ENCODE data around the gene TMPRSS11D.

The TMPRSS11D gene

GRCh38 chr4:67883902-67884301 lies at the start of gene TMPRSS11D:
Gene TMPRSS11D (minus strand): TSS chr4:67884002. CDS start chr4:67883933, 69 bp downstream.
- no peak for DNase-seq (ENCODE audit: low read depth in 2 of 2)

- no peak for DNase-seq (ENCODE audit: low read depth in 2 of 2)
Measured at GRCh38 chr4:67933038-67933437, 49.2 kb upstream of the TMPRSS11D start.

GRCh38 chr4:67931256-67931655 lies 47.5 kb upstream of the TMPRSS11D start:
- DNase-seq (ENCODE audit: low read depth in 2 of 2): no peak

GRCh38 chr4:67929426-67929825 lies 45.6 kb upstream of the TMPRSS11D start:
- DNase-seq (ENCODE audit: low read depth in 2 of 2): no peak

- no peak for DNase-seq (ENCODE audit: low read depth in 2 of 2)
Measured at GRCh38 chr4:67928546-67928945, 44.7 kb upstream of the TMPRSS11D start.

- no peak for DNase-seq (ENCODE audit: low read depth in 2 of 2)
Measured at GRCh38 chr4:67927251-67927650, 43.4 kb upstream of the TMPRSS11D start.

- no peak for DNase-seq (ENCODE audit: low read depth in 2 of 2)
Measured at GRCh38 chr4:67926485-67926884, 42.7 kb upstream of the TMPRSS11D start.

GRCh38 chr4:67922697-67923096 lies 38.9 kb upstream of the TMPRSS11D start:
- DNase-seq (ENCODE audit: low read depth in 2 of 2): no peak

GRCh38 chr4:67918428-67918827 lies 34.6 kb upstream of the TMPRSS11D start:
- DNase-seq (ENCODE audit: low read depth in 2 of 2): no peak

GRCh38 chr4:67915400-67915966 lies 31.7 kb upstream of the TMPRSS11D start:
- no peak for DNase-seq (ENCODE audit: low read depth in 2 of 2)

- no peak for DNase-seq (ENCODE audit: low read depth in 2 of 2)
Measured at GRCh38 chr4:67912080-67912479, 28.3 kb upstream of the TMPRSS11D start.

GRCh38 chr4:67911638-67912037 lies 27.8 kb upstream of the TMPRSS11D start:
- no peak for DNase-seq (ENCODE audit: low read depth in 2 of 2)

GRCh38 chr4:67911141-67911540 lies 27.3 kb upstream of the TMPRSS11D start:
- no peak for DNase-seq (ENCODE audit: low read depth in 2 of 2)

GRCh38 chr4:67910585-67910905 lies 26.7 kb upstream of the TMPRSS11D start:
- no peak for DNase-seq (ENCODE audit: low read depth in 2 of 2)

GRCh38 chr4:67909905-67910584 lies 26.2 kb upstream of the TMPRSS11D start:
- DNase-seq (ENCODE audit: low read depth in 2 of 2): no peak

- DNase-seq (ENCODE audit: low read depth in 2 of 2): no peak
Measured at GRCh38 chr4:67907650-67908049, 23.8 kb upstream of the TMPRSS11D start.

- DNase-seq (ENCODE audit: low read depth in 2 of 2): no peak
Measured at GRCh38 chr4:67899096-67899495, 15.3 kb upstream of the TMPRSS11D start.

- no peak for DNase-seq (ENCODE audit: low read depth in 2 of 2)
Measured at GRCh38 chr4:67897686-67898085, 13.9 kb upstream of the TMPRSS11D start.

GRCh38 chr4:67896421-67897065 lies 12.7 kb upstream of the TMPRSS11D start:
- DNase-seq (ENCODE audit: low read depth in 2 of 2): no peak

- DNase-seq (ENCODE audit: low read depth in 2 of 2): no peak
Measured at GRCh38 chr4:67894659-67895058, 10.9 kb upstream of the TMPRSS11D start.

GRCh38 chr4:67892905-67893304 lies 9.1 kb upstream of the TMPRSS11D start:
- DNase-seq (ENCODE audit: low read depth in 2 of 2): no peak

GRCh38 chr4:67892253-67892652 lies 8.5 kb upstream of the TMPRSS11D start:
- no peak for DNase-seq (ENCODE audit: low read depth in 2 of 2)

- DNase-seq (ENCODE audit: low read depth in 2 of 2): no peak
Measured at GRCh38 chr4:67891645-67892044, 7.8 kb upstream of the TMPRSS11D start.
